Measurements from ENCODE around the gene SYTL3. TPM values are rescaled to one million over a fixed set of nuclear protein-coding genes. Genes with fewer than 3 reads are reported as not detected.

Gene SYTL3
- total RNA-seq, 4 donors from 2014 or later = 1.8 to 5.7 (median 2.9) TPM

DNA sequence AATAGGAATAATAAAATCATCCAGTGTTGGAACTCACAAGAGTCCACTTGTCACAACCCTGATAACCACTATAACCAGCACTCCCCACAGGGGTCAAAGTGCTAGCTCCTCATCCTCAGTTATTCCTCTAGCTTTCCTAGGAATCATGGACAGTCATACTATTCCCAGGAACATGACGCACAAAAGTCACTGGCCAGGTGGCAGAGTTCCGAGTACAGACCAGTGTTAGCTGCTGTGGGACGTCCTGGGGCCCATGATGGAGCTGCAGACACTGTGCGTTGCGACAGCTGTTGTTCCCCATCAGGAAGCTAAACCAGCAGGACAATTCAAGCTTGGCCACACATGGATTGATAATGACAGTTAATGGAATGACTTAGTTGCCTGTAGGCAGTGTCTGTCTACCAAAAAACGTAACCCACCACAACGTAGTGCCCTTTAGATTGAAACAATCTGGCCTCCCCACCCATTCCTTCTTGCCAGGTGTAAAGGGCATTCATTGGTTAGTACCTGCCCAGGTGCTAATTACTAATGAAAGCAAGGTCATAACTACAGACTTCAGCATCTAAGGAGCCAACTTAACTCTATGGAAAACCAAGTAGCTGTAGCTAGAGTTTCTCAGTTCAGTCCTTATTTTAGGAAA, 151.9 kb downstream of the SYTL3 start:
- H3K4me3 ChIP-seq (ENCODE audit: low read depth, poor library complexity, severe bottlenecking) = no peak overlapping the region
- intact Hi-C loops (cut with DNase I; ENCODE audit: low total_unique reads) = no loop called here
- TF ChIP-seq, protein P1, sequence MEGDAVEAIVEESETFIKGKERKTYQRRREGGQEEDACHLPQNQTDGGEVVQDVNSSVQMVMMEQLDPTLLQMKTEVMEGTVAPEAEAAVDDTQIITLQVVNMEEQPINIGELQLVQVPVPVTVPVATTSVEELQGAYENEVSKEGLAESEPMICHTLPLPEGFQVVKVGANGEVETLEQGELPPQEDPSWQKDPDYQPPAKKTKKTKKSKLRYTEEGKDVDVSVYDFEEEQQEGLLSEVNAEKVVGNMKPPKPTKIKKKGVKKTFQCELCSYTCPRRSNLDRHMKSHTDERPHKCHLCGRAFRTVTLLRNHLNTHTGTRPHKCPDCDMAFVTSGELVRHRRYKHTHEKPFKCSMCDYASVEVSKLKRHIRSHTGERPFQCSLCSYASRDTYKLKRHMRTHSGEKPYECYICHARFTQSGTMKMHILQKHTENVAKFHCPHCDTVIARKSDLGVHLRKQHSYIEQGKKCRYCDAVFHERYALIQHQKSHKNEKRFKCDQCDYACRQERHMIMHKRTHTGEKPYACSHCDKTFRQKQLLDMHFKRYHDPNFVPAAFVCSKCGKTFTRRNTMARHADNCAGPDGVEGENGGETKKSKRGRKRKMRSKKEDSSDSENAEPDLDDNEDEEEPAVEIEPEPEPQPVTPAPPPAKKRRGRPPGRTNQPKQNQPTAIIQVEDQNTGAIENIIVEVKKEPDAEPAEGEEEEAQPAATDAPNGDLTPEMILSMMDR (IDR thresholded peaks at IDR 0.05) = no peak
- TF ChIP-seq POLR2A (IDR thresholded peaks at IDR 0.05) = no peak
- DNase-seq (ENCODE audit: low spot score in 2 of 2) = peak in 1 of 2 donors; percentile 46
- 80 to 86% methylated on average over 7 of the region's 7 CpGs for WGBS, 2 donors

DNA sequence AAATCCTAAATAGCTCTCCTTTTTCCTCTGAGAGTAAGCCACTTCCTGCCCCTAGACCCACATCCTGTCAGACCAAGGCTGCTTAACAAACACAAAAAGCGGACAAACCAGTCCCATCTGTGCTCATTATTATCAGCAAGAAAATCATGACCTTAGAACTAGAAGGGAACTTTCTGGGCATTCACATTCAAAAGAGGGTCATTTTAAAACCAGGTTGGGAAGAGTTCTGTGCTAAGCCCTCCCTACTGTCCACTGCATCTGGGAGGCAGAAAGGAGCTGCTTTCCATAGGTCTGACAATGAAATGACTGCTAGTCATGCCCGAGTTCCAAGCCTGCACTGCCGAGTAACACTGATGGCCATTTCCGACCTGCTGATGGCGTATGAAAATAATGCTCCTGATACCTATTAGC, 153.9 kb downstream of the SYTL3 start:
- intact Hi-C loops (cut with DNase I; ENCODE audit: low total_unique reads) = no loop called here
- WGBS, 2 donors = 35 to 58% methylated on average over 5 of the region's 5 CpGs
- H3K4me3 ChIP-seq (ENCODE audit: low read depth, poor library complexity, severe bottlenecking) = no peak overlapping the region

DNA sequence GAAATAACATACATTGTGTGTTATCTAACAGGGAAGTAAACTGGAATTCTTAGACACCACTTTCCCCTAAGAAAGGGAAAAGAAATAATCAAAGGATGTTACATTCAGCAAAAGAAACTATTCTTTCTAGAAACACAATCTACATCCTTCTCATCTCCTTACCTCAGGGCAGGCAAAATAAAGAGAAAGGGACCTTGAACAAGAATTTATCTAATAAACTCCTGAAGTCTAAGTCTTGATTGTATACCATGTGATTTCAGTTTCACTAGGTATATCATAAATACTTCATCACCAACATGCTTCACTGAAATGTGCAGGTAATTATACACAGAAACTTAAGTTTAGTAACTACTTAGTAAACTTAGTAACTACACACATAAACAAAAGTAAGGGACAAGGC, 154.4 kb downstream of the SYTL3 start:
- intact Hi-C loops (cut with DNase I; ENCODE audit: low total_unique reads) = no loop called here
- H3K4me3 ChIP-seq (ENCODE audit: low read depth, poor library complexity, severe bottlenecking) = no peak overlapping the region
- DNase-seq (ENCODE audit: low spot score in 2 of 2) = no peak
- TF ChIP-seq, protein P1 (IDR thresholded peaks at IDR 0.05) = no peak
- TF ChIP-seq POLR2A (IDR thresholded peaks at IDR 0.05) = no peak

More for the DNA sequence above, 153.9 kb downstream of the SYTL3 start:
- peak in 1 of 2 donors; percentile 58 for DNase-seq (ENCODE audit: low spot score in 2 of 2)
- TF ChIP-seq, protein P1 (IDR thresholded peaks at IDR 0.05) = no peak
- no peak for TF ChIP-seq POLR2A (IDR thresholded peaks at IDR 0.05)

DNA sequence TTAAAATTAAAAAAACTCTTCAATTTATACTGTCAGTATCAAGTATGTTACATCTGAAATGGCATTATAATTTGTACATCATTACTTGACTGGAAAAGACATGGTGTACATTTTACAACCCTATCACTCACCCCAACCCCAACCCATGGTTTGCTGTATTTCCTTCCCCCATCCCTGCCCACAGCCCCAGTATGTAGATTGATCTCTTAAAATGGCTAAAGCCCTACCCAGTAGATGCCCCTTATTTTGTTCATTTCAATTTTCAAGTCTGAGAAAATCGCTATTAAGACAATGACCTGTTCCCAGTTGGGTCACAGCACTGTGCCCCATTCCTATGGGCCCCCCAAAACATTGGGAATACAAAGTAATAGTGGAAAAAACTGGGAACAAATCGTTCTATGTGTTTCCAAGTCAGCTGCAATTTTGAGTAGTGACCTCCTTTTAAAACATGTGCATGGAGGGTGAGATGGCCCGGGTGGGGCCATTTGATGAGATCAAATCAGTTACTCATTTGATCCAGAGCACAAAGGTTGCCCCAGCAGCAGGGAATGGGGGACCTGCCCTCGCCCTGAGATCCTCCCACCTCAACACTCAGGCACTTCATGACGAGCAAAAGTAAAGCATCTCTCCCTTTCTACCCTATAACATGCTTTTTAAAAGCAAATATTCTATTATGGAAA, 156.0 kb downstream of the SYTL3 start:
- H3K4me3 ChIP-seq (ENCODE audit: low read depth, poor library complexity, severe bottlenecking) = no peak overlapping the region
- DNase-seq (ENCODE audit: low spot score in 2 of 2) = peak in 1 of 2 donors; percentile 72
- intact Hi-C loops (cut with DNase I; ENCODE audit: low total_unique reads) = no loop called here
- 76 to 78% methylated on average over 5 of the region's 5 CpGs for WGBS, 2 donors
- TF ChIP-seq, protein P1 (IDR thresholded peaks at IDR 0.05) = no peak
- no peak for TF ChIP-seq POLR2A (IDR thresholded peaks at IDR 0.05)

DNA sequence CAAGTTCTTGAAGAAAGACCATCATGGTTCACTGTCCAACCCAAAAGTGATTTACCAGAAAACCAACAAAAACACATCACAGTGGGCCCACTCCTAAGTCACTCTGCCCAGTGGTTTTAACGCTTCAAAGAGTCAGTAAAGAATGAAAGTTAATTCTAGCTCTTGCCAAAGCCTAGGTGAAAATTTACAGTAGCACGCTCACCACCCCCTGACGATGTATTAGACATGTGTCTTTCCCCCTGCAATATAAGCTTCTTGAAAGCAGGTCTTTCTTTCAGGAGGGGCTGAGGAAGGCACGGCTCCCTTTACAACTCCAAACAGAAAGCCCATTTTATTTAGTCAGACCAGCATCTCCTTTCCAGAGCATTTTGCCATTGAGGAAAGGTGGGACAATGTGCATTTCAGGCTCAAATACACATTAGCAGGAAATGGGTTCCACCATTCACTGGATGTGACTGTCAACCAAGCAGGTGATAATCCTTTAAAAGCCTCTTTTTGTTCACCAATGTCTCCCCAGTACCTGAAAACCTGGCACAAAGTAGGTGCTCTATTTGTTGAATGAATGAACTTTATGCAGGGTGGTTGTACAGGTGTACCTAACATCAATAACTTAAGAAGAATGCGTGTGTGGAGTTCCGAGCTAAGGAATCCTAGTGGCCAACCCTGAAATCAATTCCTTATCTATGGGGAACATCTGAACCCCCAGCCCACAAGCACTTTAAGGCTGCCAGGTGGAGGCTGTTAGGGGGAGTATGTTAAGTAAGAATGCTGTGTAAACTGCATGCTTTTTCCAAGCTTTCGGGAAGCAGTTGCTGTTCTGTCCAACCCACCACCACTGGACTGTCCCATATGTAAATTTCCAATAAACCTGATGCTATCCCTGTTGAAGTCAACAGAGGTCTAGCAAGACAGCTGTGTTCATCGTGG, 157.9 kb downstream of the SYTL3 start:
- intact Hi-C loops (cut with DNase I; ENCODE audit: low total_unique reads) = no loop called here
- WGBS, 2 donors = 63 to 78% methylated on average over 8 of the region's 8 CpGs
- H3K4me3 ChIP-seq (ENCODE audit: low read depth, poor library complexity, severe bottlenecking) = no peak overlapping the region
- DNase-seq (ENCODE audit: low spot score in 2 of 2) = peak in 1 of 2 donors; percentile 52
- no peak for TF ChIP-seq POLR2A (IDR thresholded peaks at IDR 0.05)
- TF ChIP-seq, protein P1 (IDR thresholded peaks at IDR 0.05) = no peak

All from lower leg skin (tissue), 4 donors.